C4-2B (cell line): Measurements from ENCODE around the gene ZNF613.

Source experiments
- ZFX ChIP-seq: fragments of 450-650 bp; IDR thresholded peaks from 2 replicates; pipeline ENCODE4 v1.6.1; 2017
- TF ChIP-seq, protein P1 (sequence below): fragments of 450-650 bp; conservative IDR thresholded peaks from 2 replicates; pipeline ENCODE4 v1.5.1; 2017; ENCODE audit warnings: mild to moderate bottlenecking

DNA sequence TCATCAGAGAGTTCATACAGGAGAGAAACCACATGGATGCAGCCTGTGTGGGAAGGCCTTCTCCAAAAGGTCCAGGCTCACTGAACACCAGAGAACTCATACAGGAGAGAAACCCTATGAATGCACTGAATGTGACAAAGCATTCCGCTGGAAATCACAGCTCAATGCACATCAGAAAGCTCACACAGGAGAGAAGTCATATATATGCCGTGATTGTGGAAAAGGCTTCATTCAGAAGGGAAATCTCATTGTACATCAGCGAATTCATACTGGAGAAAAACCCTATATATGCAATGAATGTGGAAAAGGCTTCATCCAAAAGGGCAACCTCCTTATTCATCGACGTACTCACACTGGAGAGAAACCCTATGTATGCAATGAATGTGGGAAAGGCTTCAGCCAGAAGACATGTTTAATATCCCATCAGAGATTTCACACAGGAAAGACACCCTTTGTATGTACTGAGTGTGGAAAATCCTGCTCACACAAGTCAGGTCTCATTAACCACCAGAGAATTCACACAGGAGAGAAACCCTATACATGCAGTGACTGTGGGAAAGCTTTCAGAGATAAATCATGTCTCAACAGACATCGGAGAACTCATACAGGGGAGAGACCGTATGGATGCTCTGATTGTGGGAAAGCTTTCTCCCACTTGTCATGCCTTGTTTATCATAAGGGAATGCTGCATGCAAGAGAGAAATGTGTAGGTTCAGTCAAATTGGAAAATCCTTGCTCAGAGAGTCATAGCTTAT is 17.7 kb downstream of the ZNF613 start:
- TF ChIP-seq, protein P1, sequence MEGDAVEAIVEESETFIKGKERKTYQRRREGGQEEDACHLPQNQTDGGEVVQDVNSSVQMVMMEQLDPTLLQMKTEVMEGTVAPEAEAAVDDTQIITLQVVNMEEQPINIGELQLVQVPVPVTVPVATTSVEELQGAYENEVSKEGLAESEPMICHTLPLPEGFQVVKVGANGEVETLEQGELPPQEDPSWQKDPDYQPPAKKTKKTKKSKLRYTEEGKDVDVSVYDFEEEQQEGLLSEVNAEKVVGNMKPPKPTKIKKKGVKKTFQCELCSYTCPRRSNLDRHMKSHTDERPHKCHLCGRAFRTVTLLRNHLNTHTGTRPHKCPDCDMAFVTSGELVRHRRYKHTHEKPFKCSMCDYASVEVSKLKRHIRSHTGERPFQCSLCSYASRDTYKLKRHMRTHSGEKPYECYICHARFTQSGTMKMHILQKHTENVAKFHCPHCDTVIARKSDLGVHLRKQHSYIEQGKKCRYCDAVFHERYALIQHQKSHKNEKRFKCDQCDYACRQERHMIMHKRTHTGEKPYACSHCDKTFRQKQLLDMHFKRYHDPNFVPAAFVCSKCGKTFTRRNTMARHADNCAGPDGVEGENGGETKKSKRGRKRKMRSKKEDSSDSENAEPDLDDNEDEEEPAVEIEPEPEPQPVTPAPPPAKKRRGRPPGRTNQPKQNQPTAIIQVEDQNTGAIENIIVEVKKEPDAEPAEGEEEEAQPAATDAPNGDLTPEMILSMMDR, result no peak
- TF ChIP-seq ZFX, result no peak
